ENCODE data around the gene ARMC9. TPM values are rescaled to one million over a fixed set of nuclear protein-coding genes. Genes with fewer than 3 reads are reported as not detected.

Gene ARMC9
- total RNA-seq (2022; extraction: Qiagen RNA extraction; ENCODE audit: low read depth): 13.4 to 19.0 TPM (median 16.4 TPM) in 5 replicates

DNA sequence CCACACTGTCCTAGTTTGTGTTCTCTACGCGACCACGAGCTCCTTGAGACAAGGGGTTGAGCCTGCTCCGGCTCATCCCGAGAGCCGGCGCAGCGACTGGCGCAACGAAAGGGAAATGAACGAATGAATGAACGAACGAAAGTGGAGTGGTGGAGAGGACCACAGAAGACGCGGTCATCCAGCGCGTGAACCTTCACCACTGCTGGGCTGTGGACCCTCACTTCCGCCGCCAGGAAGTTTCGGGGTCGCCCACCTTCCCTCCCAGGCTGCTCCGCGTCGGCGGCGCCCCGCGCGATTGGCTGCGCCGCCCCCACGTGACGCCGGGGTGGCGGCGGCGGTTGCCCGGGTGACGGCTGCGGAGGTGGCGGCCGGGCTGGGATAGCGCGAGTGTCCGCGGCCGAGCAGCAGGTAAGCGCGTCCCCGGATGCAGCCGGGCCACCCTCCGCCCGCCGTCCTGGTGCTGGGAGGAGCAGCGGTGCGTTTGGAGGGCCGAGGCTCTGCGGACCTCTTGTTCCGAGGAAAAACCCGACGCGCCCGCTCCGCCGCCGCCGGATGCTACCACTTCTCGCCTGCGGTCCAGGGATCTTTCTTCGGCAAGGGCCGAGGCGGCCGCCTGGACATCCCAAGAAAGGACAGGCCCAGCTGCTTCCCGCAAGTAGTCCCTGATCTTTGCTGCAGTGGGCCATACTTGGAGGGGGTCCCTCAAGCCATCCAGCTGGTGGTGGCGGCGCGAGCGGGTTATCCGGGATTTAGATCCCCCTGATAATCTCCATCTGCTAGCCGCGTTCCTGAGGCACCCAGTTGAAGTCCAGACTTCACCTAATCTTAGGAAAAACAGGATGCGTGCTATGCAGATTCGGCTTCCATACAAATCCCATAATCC, at the start of gene ARMC9:
Gene ARMC9 (plus strand): TSS at position 341 of the 883 bp plus-strand sequence. CDS start 7,608 bp downstream, outside the sequence.

DNA sequence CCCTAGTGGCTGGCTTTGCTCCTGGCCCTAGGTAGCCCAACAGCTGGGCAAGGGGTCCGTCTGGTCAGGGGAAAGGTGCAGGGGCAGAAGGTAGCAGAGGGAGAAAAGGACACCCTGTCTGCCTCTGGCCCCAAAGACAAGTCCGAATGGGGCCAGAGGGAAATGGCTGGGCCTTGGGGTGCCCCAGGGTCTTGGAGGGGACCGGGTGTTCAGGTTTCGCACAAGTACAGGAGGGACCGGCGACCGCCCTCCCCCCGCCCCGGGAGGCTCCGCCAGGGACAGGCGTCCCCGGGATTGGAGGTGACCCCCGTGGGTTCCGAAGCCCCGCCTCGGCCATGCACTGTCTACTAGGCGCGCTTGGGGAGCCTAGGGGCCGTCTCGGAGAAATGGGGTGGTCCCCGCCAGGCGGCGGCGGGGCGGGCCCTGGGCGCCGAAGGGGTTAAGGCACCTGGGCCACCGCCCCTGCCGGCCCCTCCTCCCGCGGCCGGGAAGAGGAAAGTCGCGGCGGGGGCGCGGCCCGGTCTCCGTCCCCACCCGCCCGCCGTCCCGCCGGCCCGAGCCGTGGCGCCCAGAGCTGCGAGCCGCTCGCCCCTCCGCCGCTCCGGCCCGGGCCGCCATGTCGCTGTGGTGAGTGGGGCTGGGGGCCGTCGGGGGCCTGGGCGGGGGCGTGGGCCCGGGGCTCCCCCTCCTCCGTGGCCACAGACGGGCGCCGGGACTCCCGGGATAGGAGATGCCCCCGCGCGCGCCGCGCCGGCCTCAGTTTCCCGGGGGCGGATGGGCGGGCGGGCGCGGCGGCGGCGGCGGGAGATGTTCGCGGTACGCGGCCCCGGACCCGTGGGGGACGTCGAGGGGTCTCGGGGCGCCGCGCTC, 197.0 kb downstream of the ARMC9 start, which contains the start of gene B3GNT7:
Gene B3GNT7 (plus strand): TSS at position 523 of the 870 bp plus-strand sequence. CDS start 94 bp downstream, at position 617.

Other genes with a start within 250 kb of the ARMC9 start
- not detected in 5 replicates for gene SPATA3, start 202.5 kb upstream of the ARMC9 start, total RNA-seq (2022; extraction: Qiagen RNA extraction; ENCODE audit: low read depth)
- 4.5 to 7.6 TPM (median 6.1 TPM) in 5 replicates for gene C2orf72, start 161.1 kb upstream of the ARMC9 start, total RNA-seq (2022; extraction: Qiagen RNA extraction; ENCODE audit: low read depth)
- gene PSMD1, start 141.8 kb upstream of the ARMC9 start, total RNA-seq (2022; extraction: Qiagen RNA extraction; ENCODE audit: low read depth): 114 to 124 TPM (median 121 TPM) in 5 replicates
- gene HTR2B, start 73.6 kb upstream of the ARMC9 start, total RNA-seq (2022; extraction: Qiagen RNA extraction; ENCODE audit: low read depth): 0.07 to 0.19 TPM (median 0.13 TPM) in 4 of 5 replicates, not detected in the other
- gene B3GNT7, start 197.1 kb downstream of the ARMC9 start, total RNA-seq (2022; extraction: Qiagen RNA extraction; ENCODE audit: low read depth): 1.4 to 1.8 TPM (median 1.6 TPM) in 5 replicates